AG20443 (cell line): ENCODE results near the gene PDE6H.

ENCODE experiments used
- DNase-seq: peaks from one replicate; pipeline ENCODE4 v3.0.0; 2012; ENCODE audit warnings: low spot score, mixed read lengths

PDE6H gene

DNA sequence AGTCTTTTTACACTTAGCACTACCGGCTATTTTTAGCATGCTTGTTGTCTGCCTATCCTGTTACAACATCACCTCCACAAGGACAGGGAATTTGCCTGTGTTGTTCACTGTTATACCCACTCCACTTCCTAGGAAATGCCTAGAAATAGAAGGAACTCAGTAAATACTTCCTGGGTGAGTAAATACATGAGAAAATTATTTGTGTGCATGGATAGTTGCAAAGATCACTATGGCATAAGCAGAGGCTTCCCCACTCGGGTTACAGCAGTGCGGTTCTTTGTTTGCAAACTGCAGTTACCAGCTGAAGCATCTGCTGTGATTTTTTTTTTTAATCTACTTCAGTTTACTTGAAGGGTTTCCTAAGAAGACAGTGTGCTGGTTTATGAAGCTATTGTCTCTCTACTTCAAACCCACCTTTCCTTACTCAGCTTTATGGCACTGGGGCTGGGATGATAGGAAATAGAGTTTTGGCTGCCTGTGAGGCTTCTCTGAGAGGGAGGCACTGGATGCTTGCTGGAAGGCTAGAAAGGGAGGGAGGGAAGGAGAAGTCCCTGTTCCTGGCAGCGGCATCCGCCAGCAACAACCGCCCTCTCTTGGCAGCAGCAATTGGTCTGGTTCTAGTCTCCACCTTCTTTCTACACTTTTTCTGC lies 29.0 kb downstream of the PDE6H start:
- DNase-seq, result peak; percentile 40

DNA sequence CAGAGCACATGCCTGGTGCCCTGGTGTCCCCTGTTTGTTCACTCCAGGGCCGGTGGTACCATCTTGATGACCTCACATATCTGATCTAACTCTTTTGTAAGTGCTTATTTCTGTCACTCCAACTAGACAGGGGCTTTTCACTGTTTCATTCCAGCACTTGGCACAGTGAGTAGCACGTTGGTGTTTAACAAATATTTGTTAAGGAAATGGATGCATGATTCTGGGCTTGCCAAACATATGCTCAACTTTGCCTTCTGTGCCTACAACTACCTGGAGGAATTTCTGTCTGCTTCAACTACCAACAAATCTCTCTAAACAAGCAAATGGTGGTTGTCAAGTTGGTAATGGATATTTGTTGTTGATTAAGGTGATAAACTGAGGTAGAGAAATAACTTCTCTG lies 31.6 kb downstream of the PDE6H start:
- DNase-seq, result no peak

DNA sequence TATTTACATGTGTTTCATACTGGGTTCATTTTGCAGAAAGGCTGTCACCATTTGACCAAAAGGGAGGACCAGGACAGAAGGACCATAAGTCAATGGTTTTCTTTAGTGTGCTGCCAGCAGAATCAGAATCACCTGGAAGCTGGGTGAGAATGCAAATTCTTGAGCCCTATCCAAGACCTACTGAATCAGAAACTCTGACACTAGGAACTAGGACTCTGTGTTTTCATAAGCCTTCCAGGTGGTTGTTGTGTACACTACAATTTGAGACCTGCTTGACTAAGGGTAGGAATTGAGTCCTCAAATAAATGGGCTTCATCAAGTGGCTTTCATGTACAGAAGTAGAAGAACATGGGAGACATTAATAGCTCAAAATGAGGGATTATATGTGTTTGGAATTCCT lies 32.2 kb downstream of the PDE6H start:
- no peak for DNase-seq

DNA sequence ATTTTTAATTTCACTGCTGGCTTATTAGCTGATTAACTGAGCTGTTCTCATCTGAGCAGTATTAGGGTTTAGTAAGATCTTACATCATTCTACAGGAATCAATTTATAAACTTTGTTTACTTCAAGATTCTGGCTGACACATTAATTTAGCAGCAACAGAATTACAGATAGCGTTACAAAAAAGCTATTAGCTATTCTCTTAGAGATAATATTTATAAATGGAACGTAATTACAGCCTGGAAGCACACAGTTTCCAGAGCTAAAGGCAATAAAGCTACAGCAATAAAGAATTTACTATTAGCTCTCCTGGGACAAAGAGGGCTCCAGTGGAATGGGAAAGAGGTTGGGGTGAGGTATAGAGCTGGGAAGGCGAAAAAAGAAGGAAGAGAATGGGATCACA lies 34.7 kb downstream of the PDE6H start:
- DNase-seq, result no peak

DNA sequence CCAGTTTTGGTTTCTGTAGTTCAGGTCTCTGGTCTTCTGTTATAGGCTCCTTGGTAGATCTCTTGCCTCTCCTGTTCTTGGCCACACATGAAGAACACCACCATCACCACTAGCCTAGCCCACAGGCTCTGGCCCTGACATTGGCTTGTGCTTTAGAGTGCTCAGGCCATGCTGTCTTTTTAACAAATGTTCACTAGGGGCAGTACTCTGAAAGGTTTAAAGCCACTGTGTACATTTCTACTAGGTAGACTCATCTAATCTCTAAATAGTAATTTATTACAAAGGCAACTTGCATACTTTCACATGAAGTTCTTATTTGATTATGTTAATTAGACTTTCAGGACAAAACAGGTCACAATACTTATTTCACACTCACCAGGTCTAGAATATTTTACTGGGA lies 38.3 kb downstream of the PDE6H start:
- DNase-seq, result no peak

DNA sequence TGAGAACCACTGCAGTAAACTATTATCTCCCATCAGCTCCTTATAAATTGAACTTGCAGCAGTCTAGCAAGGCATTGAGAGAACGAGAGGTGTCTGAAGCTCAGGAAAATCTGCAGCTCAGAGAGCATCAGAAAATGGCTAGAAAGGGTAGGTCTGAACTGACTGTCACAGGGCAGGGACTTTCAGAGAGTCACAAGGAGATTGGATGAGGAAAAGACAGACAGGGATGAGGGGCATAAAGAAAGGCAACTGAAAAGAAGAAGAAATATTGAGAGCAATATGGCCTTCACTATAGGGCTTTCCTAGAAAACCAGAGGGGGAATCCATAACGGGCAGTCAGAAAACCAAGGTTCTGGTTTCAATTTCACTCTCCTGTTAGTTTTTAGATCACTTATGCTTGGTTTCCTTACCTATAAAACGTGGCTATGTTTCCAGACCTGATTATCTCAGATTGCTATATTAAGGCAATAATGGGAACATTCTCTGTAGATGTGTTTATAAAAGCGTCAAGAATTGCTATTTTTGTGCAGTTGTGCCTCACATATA lies 40.9 kb downstream of the PDE6H start:
- DNase-seq, result no peak

DNA sequence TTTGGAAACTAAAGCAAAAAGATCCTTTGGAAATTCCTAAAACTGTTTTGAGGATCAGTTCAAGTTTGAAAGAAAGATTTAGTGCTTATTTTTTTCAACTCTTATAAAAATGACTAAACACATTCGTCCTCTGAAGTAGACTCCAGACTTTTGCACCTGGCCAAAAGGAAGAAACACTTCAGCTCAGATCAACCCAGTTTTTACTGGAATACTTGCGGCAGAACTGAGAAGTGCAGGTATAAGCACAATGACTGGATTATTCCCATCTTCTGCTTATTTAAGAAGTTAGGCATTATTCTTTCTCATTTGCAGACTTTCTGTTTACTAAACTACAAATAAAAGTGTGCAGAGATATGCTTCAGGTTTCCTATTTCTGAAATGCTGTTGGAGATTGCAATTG lies 41.9 kb downstream of the PDE6H start:
- DNase-seq, result no peak

DNA sequence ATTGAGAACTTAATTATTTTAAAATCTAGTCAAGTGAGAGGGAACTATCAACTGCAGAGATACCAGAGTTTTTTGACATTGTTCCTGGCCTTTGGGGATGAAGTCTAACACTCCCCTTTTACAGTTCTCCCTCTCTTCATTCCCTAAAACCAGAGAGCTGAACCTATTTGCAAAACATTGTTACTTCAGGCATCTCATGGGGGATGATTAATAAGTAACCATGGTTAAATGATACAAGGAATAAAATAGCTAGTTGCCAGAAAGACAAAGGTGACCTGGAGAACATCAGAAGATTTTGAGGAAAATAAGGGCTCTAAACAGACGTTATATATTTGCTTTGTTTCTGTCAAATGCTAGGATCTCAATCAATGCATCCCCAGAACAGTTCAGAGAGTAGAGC lies 42.3 kb downstream of the PDE6H start:
- DNase-seq, result no peak

DNA sequence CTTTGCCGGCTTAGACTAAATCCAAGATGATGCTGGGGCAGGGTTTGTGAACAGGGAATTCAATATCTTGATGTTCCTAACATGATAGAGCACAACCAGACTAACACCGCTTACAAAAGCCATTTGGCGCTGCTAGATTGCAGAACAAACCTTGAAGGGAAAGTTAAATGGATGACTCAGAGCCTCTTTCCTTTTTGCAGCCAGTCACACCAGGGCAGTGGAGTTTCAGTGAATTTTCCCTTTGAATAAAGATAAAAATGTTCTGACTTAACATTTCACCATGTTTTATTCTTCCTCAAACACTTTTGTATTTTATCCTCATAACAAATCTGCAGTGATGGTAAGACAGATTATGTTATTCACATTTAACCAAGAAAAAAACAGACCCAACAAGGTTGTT lies 47.3 kb downstream of the PDE6H start:
- DNase-seq, result no peak
